ENCODE data around the gene CCDC175.

CCDC175 gene

DNA sequence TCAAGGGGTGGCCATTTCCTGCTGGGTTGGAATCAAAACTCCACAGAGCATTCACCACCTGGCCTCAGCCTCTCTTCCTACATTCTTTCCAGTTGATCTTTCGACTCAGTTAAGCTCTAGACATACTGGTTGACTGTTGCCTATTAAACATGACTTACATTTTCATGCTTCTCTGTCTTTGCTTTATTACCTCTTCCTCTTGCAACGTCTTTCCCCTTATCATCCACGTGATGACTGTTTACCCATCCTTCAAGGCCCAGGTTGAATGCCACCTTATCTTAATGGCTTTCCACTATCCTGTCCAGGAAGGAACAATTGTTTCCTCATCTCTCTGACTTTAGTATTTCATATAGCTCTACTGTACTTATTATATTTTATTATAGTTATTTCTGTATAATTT, 24.4 kb upstream of the CCDC175 start:
- Histone ChIP-seq H3K27me3 (ENCODE audit: insufficient read depth, low read length, poor library complexity, severe bottlenecking) (no peaks in the 10 kb centered on the region), H3K9ac (ENCODE audit: low read depth, low read length, poor library complexity, severe bottlenecking) (no peak overlapping the region), H3K4me1 (ENCODE audit: insufficient read depth, low read length, poor library complexity, severe bottlenecking) (no peaks in the 10 kb centered on the region), H4K20me1 (ENCODE audit: insufficient read depth, low read length, poor library complexity, severe bottlenecking) (no peaks in the 10 kb centered on the region), H2AFZ (ENCODE audit: low read length) (no peak overlapping the region), H3K9me2 (replicated peaks; ENCODE audit: low read depth, low read length) (no peaks in the 10 kb centered on the region), H3K36me3 (ENCODE audit: insufficient read depth, low read length) (no peaks in the 10 kb centered on the region), H3K79me2 (ENCODE audit: insufficient read depth, low read length) (no peaks in the 10 kb centered on the region), H3K4me3 (ENCODE audit: low read length, poor library complexity, severe bottlenecking) (no peak overlapping the region), H3K9me3 (ENCODE audit: insufficient read depth, low read depth, low read length) (no peaks in the 10 kb centered on the region), H3K4me2 (ENCODE audit: low read depth, low read length, poor library complexity, severe bottlenecking) (no peak overlapping the region), H3F3A (ENCODE audit: low read depth) (no peaks in the 10 kb centered on the region)
- TF ChIP-seq EZH2phosphoT487 (IDR thresholded peaks at IDR 0.05; ENCODE audit: borderline replicate concordance): no peak
- no peak for TF ChIP-seq CTCF (conservative IDR thresholded peaks at IDR 0.05; ENCODE audit: low read length)

GRCh38 chr14:59600211-59600945, 23.8 kb upstream of the CCDC175 start:
- Histone ChIP-seq H2AFZ (ENCODE audit: low read length) (no peak overlapping the region), H3K4me1 (ENCODE audit: insufficient read depth, low read length, poor library complexity, severe bottlenecking) (no peaks in the 10 kb centered on the region), H3F3A (ENCODE audit: low read depth) (no peaks in the 10 kb centered on the region), H3K27me3 (ENCODE audit: insufficient read depth, low read length, poor library complexity, severe bottlenecking) (no peaks in the 10 kb centered on the region), H3K9me3 (ENCODE audit: insufficient read depth, low read depth, low read length) (no peaks in the 10 kb centered on the region), H4K20me1 (ENCODE audit: insufficient read depth, low read length, poor library complexity, severe bottlenecking) (no peaks in the 10 kb centered on the region), H3K9ac (ENCODE audit: low read depth, low read length, poor library complexity, severe bottlenecking) (no peak overlapping the region), H3K4me3 (ENCODE audit: low read length, poor library complexity, severe bottlenecking) (no peak overlapping the region), H3K36me3 (ENCODE audit: insufficient read depth, low read length) (no peaks in the 10 kb centered on the region), H3K79me2 (ENCODE audit: insufficient read depth, low read length) (no peaks in the 10 kb centered on the region), H3K9me2 (replicated peaks; ENCODE audit: low read depth, low read length) (no peaks in the 10 kb centered on the region), H3K4me2 (ENCODE audit: low read depth, low read length, poor library complexity, severe bottlenecking) (no peak overlapping the region)
- TF ChIP-seq EZH2phosphoT487 (IDR thresholded peaks at IDR 0.05; ENCODE audit: borderline replicate concordance) (no peak), CTCF (conservative IDR thresholded peaks at IDR 0.05; ENCODE audit: low read length) (no peak)

DNA sequence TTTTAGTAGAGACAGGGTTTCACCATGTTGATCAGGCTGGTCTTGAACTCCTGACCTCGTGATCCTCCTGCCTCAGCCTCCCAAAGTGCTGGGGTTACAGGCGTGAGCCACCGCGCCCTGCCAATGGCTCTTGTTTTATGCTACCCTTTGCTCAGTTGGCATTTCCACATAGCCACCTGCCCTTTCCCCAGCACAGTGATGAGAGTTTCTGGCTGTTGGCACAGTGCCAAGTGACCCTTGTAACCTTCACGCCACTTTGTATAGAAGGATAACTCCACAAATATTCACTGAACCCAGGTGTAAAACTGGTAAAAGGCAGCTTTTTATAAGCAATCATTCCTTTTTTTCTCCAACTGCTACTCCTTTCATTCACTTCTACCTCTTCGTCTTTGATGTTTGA, 18.5 kb upstream of the CCDC175 start:
- H4K20me1 ChIP-seq (ENCODE audit: insufficient read depth, low read length, poor library complexity, severe bottlenecking): no peaks in the 10 kb centered on the region
- H3K9me3 ChIP-seq (ENCODE audit: insufficient read depth, low read depth, low read length): no peaks in the 10 kb centered on the region
- no peaks in the 10 kb centered on the region for H3F3A ChIP-seq (ENCODE audit: low read depth)
- H3K4me1 ChIP-seq (ENCODE audit: insufficient read depth, low read length, poor library complexity, severe bottlenecking): no peaks in the 10 kb centered on the region
- no peak overlapping the region for H2AFZ ChIP-seq (ENCODE audit: low read length)
- no peaks in the 10 kb centered on the region for H3K9me2 ChIP-seq (replicated peaks; ENCODE audit: low read depth, low read length)
- TF ChIP-seq CTCF (conservative IDR thresholded peaks at IDR 0.05; ENCODE audit: low read length) (no peak), EZH2phosphoT487 (IDR thresholded peaks at IDR 0.05; ENCODE audit: borderline replicate concordance) (no peak)
- no peak overlapping the region for H3K4me3 ChIP-seq (ENCODE audit: low read length, poor library complexity, severe bottlenecking)
- no peaks in the 10 kb centered on the region for H3K27me3 ChIP-seq (ENCODE audit: insufficient read depth, low read length, poor library complexity, severe bottlenecking)
- no peak overlapping the region for H3K9ac ChIP-seq (ENCODE audit: low read depth, low read length, poor library complexity, severe bottlenecking)
- H3K79me2 ChIP-seq (ENCODE audit: insufficient read depth, low read length): no peaks in the 10 kb centered on the region
- H3K4me2 ChIP-seq (ENCODE audit: low read depth, low read length, poor library complexity, severe bottlenecking): no peak overlapping the region
- H3K36me3 ChIP-seq (ENCODE audit: insufficient read depth, low read length): no peaks in the 10 kb centered on the region
